ENCODE data around the gene KNTC1. TPM values are rescaled to one million over a fixed set of nuclear protein-coding genes. Genes with fewer than 3 reads are reported as not detected.
"Not testable (repeated sequence)": the region's sequence is repeated elsewhere in the genome, so short reads cannot be mapped to it uniquely, and the experiment has no call there.

KNTC1 gene
- total RNA-seq, 1 donor from 2014 or later, result 122 TPM

GRCh38 chr12:122643207-122643805 lies 116.3 kb downstream of the KNTC1 start:
- intact Hi-C loops (cut with micrococcal nuclease), result no loop called here
- DNase-seq (ENCODE audit: low spot score), result no peak
- Mint-ChIP-seq H3K27ac (no peak overlapping the region), H3K4me3 (ENCODE audit: low read depth) (no peak overlapping the region), H3K9me3 (no peaks in the 10 kb centered on the region), H3K27me3 (ENCODE audit: low read depth) (no peaks in the 10 kb centered on the region), H3K36me3 (ENCODE audit: low read depth) (peaks cover 13% of the 10 kb centered on the region), H3K4me1 (ENCODE audit: low read depth) (peaks cover 14% of the 10 kb centered on the region)

DNA sequence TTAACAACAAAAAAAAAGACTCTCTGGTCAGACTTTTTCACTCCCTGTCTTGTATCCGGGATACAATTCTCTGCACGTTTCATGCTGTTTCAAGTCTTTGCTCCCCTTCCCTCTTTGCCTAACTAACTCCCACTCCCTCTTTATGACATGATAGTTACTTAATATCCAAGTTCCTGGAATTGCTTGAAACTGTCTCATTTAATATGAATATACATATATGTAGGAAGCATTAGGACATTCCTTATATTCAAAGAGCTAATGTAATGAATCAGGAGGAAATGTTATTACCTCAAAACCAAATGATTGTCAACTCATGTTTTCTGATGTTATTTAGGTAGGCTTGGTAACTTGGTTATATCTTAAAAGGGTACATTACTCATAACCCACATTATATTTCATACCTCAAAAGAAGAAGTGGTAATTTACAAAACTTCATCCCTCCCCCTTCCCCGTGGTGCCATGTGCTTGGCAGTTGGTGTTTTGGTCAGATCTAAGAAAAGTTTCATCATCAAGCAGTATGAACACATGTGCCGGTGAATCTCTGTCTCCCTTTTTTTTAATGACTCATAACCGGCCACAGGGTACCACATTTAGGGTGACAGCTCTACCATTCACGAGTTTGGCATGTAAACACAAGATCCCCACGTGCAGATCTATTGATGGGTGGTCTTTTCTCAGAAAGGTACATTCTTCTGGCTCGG lies 119.6 kb downstream of the KNTC1 start:
- H3K4me1 Mint-ChIP-seq (ENCODE audit: low read depth), result peaks cover 14% of the 10 kb centered on the region
- H3K27ac Mint-ChIP-seq, result peak overlapping the region; percentile 60
- peak; percentile 39 for DNase-seq (ENCODE audit: low spot score)
- H3K9me3 Mint-ChIP-seq, result no peaks in the 10 kb centered on the region
- peak overlapping the region; percentile 44 for H3K4me3 Mint-ChIP-seq (ENCODE audit: low read depth)
- peaks cover 9% of the 10 kb centered on the region for H3K36me3 Mint-ChIP-seq (ENCODE audit: low read depth)
- intact Hi-C loops (cut with micrococcal nuclease), result loop anchor here (1.0 to 2.0 kb wide), 3 partner anchors 74 to 119 kb away; partner anchors contain the start of gene KNTC1
- no peaks in the 10 kb centered on the region for H3K27me3 Mint-ChIP-seq (ENCODE audit: low read depth)

GRCh38 chr12:122651520-122652224 lies 124.6 kb downstream of the KNTC1 start:
- DNase-seq (ENCODE audit: low spot score), result no peak
- Mint-ChIP-seq H3K4me1 (ENCODE audit: low read depth) (peaks cover 8% of the 10 kb centered on the region), H3K36me3 (ENCODE audit: low read depth) (peaks cover 3% of the 10 kb centered on the region), H3K27ac (no peak overlapping the region), H3K27me3 (ENCODE audit: low read depth) (no peaks in the 10 kb centered on the region), H3K9me3 (no peaks in the 10 kb centered on the region), H3K4me3 (ENCODE audit: low read depth) (no peak overlapping the region)
- intact Hi-C loops (cut with micrococcal nuclease), result no loop called here

- H3K27me3 Mint-ChIP-seq (ENCODE audit: low read depth); H3K9me3 Mint-ChIP-seq; intact Hi-C loops (cut with micrococcal nuclease); DNase-seq (ENCODE audit: low spot score); H3K27ac Mint-ChIP-seq; H3K36me3 Mint-ChIP-seq (ENCODE audit: low read depth); H3K4me1 Mint-ChIP-seq (ENCODE audit: low read depth); H3K4me3 Mint-ChIP-seq (ENCODE audit: low read depth): not testable (repeated sequence)
These were observed 126.2 kb downstream of the KNTC1 start for GRCh38 chr12:122653291-122653690.

DNA sequence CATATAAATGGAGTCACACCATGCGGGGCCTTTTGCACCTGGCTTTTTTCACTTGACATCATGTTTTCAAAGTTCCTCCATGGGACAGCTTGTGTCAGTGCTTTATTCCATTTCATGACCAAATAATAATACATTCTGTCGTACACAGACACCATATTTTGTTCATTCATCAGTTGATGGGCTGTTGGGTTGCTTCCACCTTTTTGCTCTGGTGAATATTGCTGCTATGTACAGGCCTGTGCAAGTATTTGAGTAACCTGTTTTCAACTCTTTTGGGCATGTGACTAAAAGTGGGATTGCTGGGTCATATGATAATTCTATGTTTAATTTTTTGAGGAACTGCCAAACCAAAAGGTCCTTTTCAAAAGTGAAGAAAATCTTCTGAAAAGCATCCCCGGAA lies 129.2 kb downstream of the KNTC1 start:
- H3K9me3 Mint-ChIP-seq, result no peaks in the 10 kb centered on the region
- intact Hi-C loops (cut with micrococcal nuclease), result no loop called here
- no peak for DNase-seq (ENCODE audit: low spot score)
- no peak overlapping the region for H3K27ac Mint-ChIP-seq
- no peaks in the 10 kb centered on the region for H3K27me3 Mint-ChIP-seq (ENCODE audit: low read depth)
- no peak overlapping the region for H3K4me3 Mint-ChIP-seq (ENCODE audit: low read depth)
- no peaks in the 10 kb centered on the region for H3K36me3 Mint-ChIP-seq (ENCODE audit: low read depth)
- no peaks in the 10 kb centered on the region for H3K4me1 Mint-ChIP-seq (ENCODE audit: low read depth)

DNA sequence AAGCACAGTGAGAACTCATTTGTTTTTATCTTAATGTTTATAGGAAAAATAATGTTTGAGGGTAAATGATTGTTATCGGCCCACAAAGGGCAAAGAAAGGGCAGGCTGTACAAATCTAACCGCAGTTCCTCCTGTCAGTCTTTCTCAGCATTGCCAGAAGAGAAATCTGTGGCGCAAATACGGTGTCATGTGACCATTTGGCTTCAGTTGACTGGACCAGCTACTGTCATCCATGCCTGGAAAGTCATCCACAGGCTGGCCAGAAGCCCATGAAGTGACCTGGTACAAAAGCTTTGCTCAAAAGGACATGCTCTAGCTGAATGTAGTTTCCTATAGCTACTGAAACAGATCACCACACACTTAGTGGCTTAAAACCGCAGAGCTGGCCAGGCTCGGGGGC lies 132.5 kb downstream of the KNTC1 start:
- Mint-ChIP-seq H3K4me1 (ENCODE audit: low read depth) (no peaks in the 10 kb centered on the region), H3K27me3 (ENCODE audit: low read depth) (no peaks in the 10 kb centered on the region), H3K9me3 (no peaks in the 10 kb centered on the region), H3K36me3 (ENCODE audit: low read depth) (no peaks in the 10 kb centered on the region), H3K27ac (no peak overlapping the region), H3K4me3 (ENCODE audit: low read depth) (no peak overlapping the region)
- DNase-seq (ENCODE audit: low spot score), result no peak
- intact Hi-C loops (cut with micrococcal nuclease), result no loop called here

DNA sequence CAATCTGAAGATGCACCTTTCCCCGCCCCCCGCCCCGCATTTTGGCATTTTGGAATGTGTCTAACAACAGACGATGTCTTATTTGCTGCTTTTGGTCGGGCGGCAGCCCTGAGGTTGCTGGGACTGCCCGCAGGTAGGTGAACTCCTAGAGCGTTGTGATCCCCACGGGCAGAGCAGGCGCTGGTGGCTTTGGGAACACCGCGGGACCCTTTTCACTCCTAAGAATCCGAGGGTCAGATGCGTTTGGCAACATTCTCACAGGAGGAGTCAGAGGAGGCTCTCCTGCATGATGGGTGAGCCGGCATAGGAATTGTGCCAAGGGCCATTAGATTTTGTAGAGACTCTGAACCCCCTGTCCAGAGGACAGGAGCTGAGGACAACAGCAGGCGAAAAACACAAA lies 134.2 kb downstream of the KNTC1 start:
- Mint-ChIP-seq H3K27ac (no peak overlapping the region), H3K4me1 (ENCODE audit: low read depth) (no peaks in the 10 kb centered on the region), H3K27me3 (ENCODE audit: low read depth) (no peaks in the 10 kb centered on the region), H3K4me3 (ENCODE audit: low read depth) (no peak overlapping the region), H3K9me3 (no peaks in the 10 kb centered on the region), H3K36me3 (ENCODE audit: low read depth) (no peaks in the 10 kb centered on the region)
- intact Hi-C loops (cut with micrococcal nuclease), result no loop called here
- no peak for DNase-seq (ENCODE audit: low spot score)

GRCh38 chr12:122661938-122662337 lies 134.9 kb downstream of the KNTC1 start:
- Mint-ChIP-seq H3K4me3 (ENCODE audit: low read depth) (no peak overlapping the region), H3K36me3 (ENCODE audit: low read depth) (no peaks in the 10 kb centered on the region), H3K4me1 (ENCODE audit: low read depth) (no peaks in the 10 kb centered on the region), H3K27ac (no peak overlapping the region), H3K27me3 (ENCODE audit: low read depth) (no peaks in the 10 kb centered on the region), H3K9me3 (no peaks in the 10 kb centered on the region)
- intact Hi-C loops (cut with micrococcal nuclease), result no loop called here
- no peak for DNase-seq (ENCODE audit: low spot score)

DNA sequence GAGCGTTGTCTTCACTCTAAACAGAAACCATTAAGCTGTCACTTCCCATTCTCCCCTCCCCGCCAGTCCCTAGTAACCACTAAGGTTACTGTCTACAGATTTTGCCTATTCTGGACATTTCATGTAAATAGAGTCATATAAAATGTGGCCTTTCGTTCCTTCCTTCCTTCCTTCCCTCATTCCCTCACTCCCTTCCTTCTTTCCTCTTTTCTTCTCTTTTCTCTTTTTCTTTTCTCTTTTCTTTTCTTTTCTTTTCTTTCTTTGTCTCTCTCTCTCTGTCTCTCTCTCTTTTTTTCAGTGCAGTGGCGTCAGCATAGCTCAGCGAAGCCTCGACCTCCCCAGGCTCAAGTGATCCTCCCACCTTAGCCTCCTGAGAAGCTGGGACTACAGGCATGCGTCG lies 138.3 kb downstream of the KNTC1 start:
- DNase-seq (ENCODE audit: low spot score), result no peak
- Mint-ChIP-seq H3K9me3 (no peaks in the 10 kb centered on the region), H3K4me3 (ENCODE audit: low read depth) (no peak overlapping the region), H3K27me3 (ENCODE audit: low read depth) (no peaks in the 10 kb centered on the region), H3K36me3 (ENCODE audit: low read depth) (no peaks in the 10 kb centered on the region), H3K4me1 (ENCODE audit: low read depth) (no peaks in the 10 kb centered on the region), H3K27ac (no peak overlapping the region)
- intact Hi-C loops (cut with micrococcal nuclease), result no loop called here

DNA sequence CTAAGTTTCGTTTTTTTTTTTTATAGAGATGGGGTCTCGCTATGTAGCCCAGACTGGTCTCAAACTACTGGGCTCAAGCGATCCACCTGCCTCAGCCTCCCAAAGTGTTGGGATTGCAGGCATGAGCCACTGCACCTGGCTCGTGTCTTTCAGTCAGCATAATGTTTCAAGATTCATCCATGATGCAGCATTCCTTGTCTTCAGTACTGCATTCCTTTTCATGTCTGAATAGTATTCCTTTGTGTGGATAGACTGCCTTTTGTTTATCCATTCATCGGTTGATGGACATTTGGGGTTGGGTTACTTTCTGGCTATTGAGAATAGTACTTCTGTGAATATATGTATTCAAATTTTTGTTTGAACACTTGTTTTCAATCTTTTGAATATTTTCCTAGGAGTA lies 138.7 kb downstream of the KNTC1 start:
- no peak overlapping the region for H3K27ac Mint-ChIP-seq
- H3K27me3 Mint-ChIP-seq (ENCODE audit: low read depth), result no peaks in the 10 kb centered on the region
- no peak for DNase-seq (ENCODE audit: low spot score)
- intact Hi-C loops (cut with micrococcal nuclease), result no loop called here
- no peaks in the 10 kb centered on the region for H3K9me3 Mint-ChIP-seq
- H3K4me3 Mint-ChIP-seq (ENCODE audit: low read depth), result no peak overlapping the region
- H3K4me1 Mint-ChIP-seq (ENCODE audit: low read depth), result no peaks in the 10 kb centered on the region
- no peaks in the 10 kb centered on the region for H3K36me3 Mint-ChIP-seq (ENCODE audit: low read depth)

- no peak for DNase-seq (ENCODE audit: low spot score)
- H3K4me3 Mint-ChIP-seq (ENCODE audit: low read depth), result no peak overlapping the region
These were observed 141.2 kb downstream of the KNTC1 start for GRCh38 chr12:122668268-122668667.

DNA sequence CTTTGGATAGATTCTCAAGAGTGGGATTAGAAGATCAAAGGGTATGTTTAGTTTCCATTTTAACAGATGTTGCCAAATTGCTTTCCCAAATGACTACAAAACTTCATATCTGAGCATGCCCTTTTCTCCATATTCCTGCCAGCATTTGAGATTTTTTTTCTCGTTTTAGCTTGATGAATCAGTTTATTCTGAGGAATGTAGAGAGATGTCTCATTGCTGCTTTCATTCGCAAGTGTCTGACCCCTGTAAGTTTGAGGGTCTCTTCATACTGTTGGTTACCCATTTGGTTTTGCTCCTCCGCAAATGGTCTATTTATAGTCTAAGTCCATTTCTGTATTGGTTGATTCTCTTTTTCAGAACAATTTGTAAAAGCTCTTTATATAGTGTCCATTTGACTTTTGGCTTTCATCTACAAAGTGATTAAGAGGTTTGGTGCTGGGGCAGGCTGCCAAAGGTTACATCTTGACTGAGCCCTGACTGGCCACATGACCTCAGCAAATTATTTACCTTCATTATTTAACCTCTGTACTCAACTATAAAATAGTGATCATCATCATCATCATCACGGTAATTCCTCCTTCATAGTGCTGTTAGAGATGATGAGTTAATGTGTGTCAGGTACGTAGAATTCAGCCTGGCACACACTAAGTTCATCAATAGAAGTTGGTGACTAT lies 142.5 kb downstream of the KNTC1 start:
- Mint-ChIP-seq H3K4me3 (ENCODE audit: low read depth) (no peak overlapping the region), H3K9me3 (no peaks in the 10 kb centered on the region), H3K27ac (no peak overlapping the region), H3K27me3 (ENCODE audit: low read depth) (peaks cover 10% of the 10 kb centered on the region), H3K4me1 (ENCODE audit: low read depth) (peaks cover 2% of the 10 kb centered on the region), H3K36me3 (ENCODE audit: low read depth) (no peaks in the 10 kb centered on the region)
- DNase-seq (ENCODE audit: low spot score), result no peak
- intact Hi-C loops (cut with micrococcal nuclease), result no loop called here

More at GRCh38 chr12:122668268-122668667, 141.2 kb downstream of the KNTC1 start:
- intact Hi-C loops (cut with micrococcal nuclease), result no loop called here
- Mint-ChIP-seq H3K27me3 (ENCODE audit: low read depth) (peaks cover 6% of the 10 kb centered on the region), H3K27ac (no peak overlapping the region), H3K36me3 (ENCODE audit: low read depth) (no peaks in the 10 kb centered on the region), H3K4me1 (ENCODE audit: low read depth) (peaks cover 2% of the 10 kb centered on the region), H3K9me3 (no peaks in the 10 kb centered on the region)

DNA sequence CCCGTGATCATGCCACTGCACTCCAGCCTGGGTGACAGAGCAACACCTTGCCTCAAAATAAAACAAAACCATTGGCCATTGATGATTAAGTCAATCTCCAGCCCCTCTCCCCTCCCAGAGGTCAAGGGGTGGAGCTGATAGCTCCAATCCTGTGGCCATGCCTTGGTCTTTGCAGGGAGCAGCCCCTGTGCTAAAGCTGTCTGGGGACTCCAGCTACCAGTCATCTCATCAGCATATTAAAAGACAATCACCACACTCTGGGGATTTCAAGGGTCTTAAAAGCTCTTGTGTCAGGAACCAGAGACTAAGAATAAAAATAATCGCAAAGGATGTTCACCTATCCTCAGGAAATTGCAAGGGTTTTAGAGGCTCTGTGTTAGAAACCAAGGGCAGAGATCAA lies 145.5 kb downstream of the KNTC1 start:
- DNase-seq (ENCODE audit: low spot score), result no peak
- Mint-ChIP-seq H3K27ac (no peak overlapping the region), H3K27me3 (ENCODE audit: low read depth) (peaks cover 10% of the 10 kb centered on the region), H3K4me3 (ENCODE audit: low read depth) (no peak overlapping the region), H3K36me3 (ENCODE audit: low read depth) (no peaks in the 10 kb centered on the region), H3K4me1 (ENCODE audit: low read depth) (peaks cover 2% of the 10 kb centered on the region), H3K9me3 (no peaks in the 10 kb centered on the region)
- intact Hi-C loops (cut with micrococcal nuclease), result no loop called here
